Lower lobe of right lung (tissue), 2 donors: ENCODE measurements around the gene SLC25A20. TPM values are rescaled to one million over a fixed set of nuclear protein-coding genes. Genes with fewer than 3 reads are reported as not detected.

Experiments
- ATAC-seq, 2 donors: fragments of 200-7000 bp; cut with Tn5 transposase; one replicate each; pipeline ENCODE4 v1.9.1; 2020 to 2022; ENCODE audit warnings: mild to moderate bottlenecking in 2 of 2, moderate library complexity in 2 of 2
- DNase-seq: peaks from one replicate; pipeline ENCODE4 v3.0.0-alpha.2; 2020
- H3K27ac ChIP-seq: fragments of 200-600 bp; one replicate; pipeline ENCODE4 v1.8.0; 2022
- H3K27me3 ChIP-seq: fragments of 200-600 bp; one replicate; pipeline ENCODE4 v1.8.0; 2022; ENCODE audit warnings: low read depth
- H3K36me3 ChIP-seq: fragments of 200-600 bp; one replicate; pipeline ENCODE4 v1.8.0; 2022; ENCODE audit warnings: mild to moderate bottlenecking
- H3K4me1 ChIP-seq: fragments of 200-600 bp; one replicate; pipeline ENCODE4 v1.8.0; 2022
- H3K4me3 ChIP-seq: fragments of 200-600 bp; one replicate; pipeline ENCODE4 v1.8.0; 2022; ENCODE audit warnings: mild to moderate bottlenecking
- H3K9me3 ChIP-seq: fragments of 200-600 bp; one replicate; pipeline ENCODE4 v1.8.0; 2022
- CTCF ChIP-seq: fragments of 200-600 bp; IDR thresholded peaks from one replicate; pipeline ENCODE4 v1.8.0; 2022; ENCODE audit warnings: antibody characterized with exemption, mild to moderate bottlenecking
- intact Hi-C: fragments of 100-400 bp; cut with DNase I; formaldehyde crosslinking; loops from one replicate; pipeline ENCODE4 v1.11.0; 2022
- total RNA-seq: library from RNA; stranded (reverse); fragmentation: NEBNext Ultra II Directional; extraction: Animal tissue kit (Norgen Biotek cat#: 25700); gene quantifications from one replicate; pipeline ENCODE4 v1.2.1, GENCODE V29; 2021
- donor health status: DM: no; HTN: yes; CAD: no; lungs with severe emphysema.

Gene SLC25A20
- total RNA-seq, 1 donor from 2014 or later: 29.0 TPM

GRCh38 chr3:48879307-48879993, 19.2 kb downstream of the SLC25A20 start:
- Histone ChIP-seq H3K27ac (no peak overlapping the region), H3K4me1 (no peaks in the 10 kb centered on the region), H3K4me3 (no peak overlapping the region), H3K9me3 (no peaks in the 10 kb centered on the region), H3K27me3 (no peaks in the 10 kb centered on the region), H3K36me3 (peaks cover 67% of the 10 kb centered on the region)
- intact Hi-C loops: no loop called here
- ATAC-seq (no peak), DNase-seq (no peak)
- no peak for TF ChIP-seq CTCF

GRCh38 chr3:48877671-48878070, 21.0 kb downstream of the SLC25A20 start:
- peaks cover 55% of the 10 kb centered on the region for H3K36me3 ChIP-seq
- H3K4me3 ChIP-seq: no peak overlapping the region
- no peaks in the 10 kb centered on the region for H3K27me3 ChIP-seq
- ATAC-seq (no peak), DNase-seq (no peak)
- no peaks in the 10 kb centered on the region for H3K4me1 ChIP-seq
- H3K9me3 ChIP-seq: no peaks in the 10 kb centered on the region
- no peak overlapping the region for H3K27ac ChIP-seq
- TF ChIP-seq CTCF: no peak
- intact Hi-C loops: no loop called here

GRCh38 chr3:48863122-48863521, 35.6 kb downstream of the SLC25A20 start:
- TF ChIP-seq CTCF: no peak
- H3K36me3 ChIP-seq: peaks cover 38% of the 10 kb centered on the region
- no peaks in the 10 kb centered on the region for H3K27me3 ChIP-seq
- no peaks in the 10 kb centered on the region for H3K4me1 ChIP-seq
- intact Hi-C loops: no loop called here
- H3K27ac ChIP-seq: no peak overlapping the region
- H3K4me3 ChIP-seq: no peak overlapping the region
- ATAC-seq (no peak), DNase-seq (peak; percentile 2)
- no peaks in the 10 kb centered on the region for H3K9me3 ChIP-seq

GRCh38 chr3:48859206-48859605, 39.5 kb downstream of the SLC25A20 start:
- H3K27ac ChIP-seq: no peak overlapping the region
- H3K4me1 ChIP-seq: no peaks in the 10 kb centered on the region
- peaks cover 60% of the 10 kb centered on the region for H3K36me3 ChIP-seq
- intact Hi-C loops: no loop called here
- no peaks in the 10 kb centered on the region for H3K9me3 ChIP-seq
- no peaks in the 10 kb centered on the region for H3K27me3 ChIP-seq
- peak; percentile 12 for DNase-seq
- no peak for TF ChIP-seq CTCF
- no peak for ATAC-seq
- H3K4me3 ChIP-seq: no peak overlapping the region

- H3K36me3 ChIP-seq: peaks cover 60% of the 10 kb centered on the region
- H3K9me3 ChIP-seq: no peaks in the 10 kb centered on the region
- TF ChIP-seq CTCF: no peak
- H3K27ac ChIP-seq: no peak overlapping the region
- no peaks in the 10 kb centered on the region for H3K27me3 ChIP-seq
- DNase-seq (no peak), ATAC-seq (no peak)
- intact Hi-C loops: no loop called here
- H3K4me3 ChIP-seq: no peak overlapping the region
- no peaks in the 10 kb centered on the region for H3K4me1 ChIP-seq
Measured at GRCh38 chr3:48858709-48859108, 40.0 kb downstream of the SLC25A20 start.
